Activated T-cell treated with anti-CD3 and anti-CD28 coated beads, Interleukin-2, amount 50 U/mL, for 1 hour (primary cell): Measurements from ENCODE around the gene SLC7A4.

Source experiments
- DNase-seq: peaks from one replicate; pipeline ENCODE4 v3.0.0-alpha.2; 2020

The SLC7A4 gene

GRCh38 chr22:20980523-20980922 is 51.8 kb downstream of the SLC7A4 start:
- no peak for DNase-seq

- DNase-seq: no peak
These were observed 52.4 kb downstream of the SLC7A4 start for GRCh38 chr22:20979940-20980453.

- DNase-seq: peak; percentile 67
These were observed 53.0 kb downstream of the SLC7A4 start for GRCh38 chr22:20979243-20979809.
